ENCODE results near the gene EAF1.

GRCh38 chr3:15380980-15381890, 46.2 kb upstream of the EAF1 start:
- no peak for TF ChIP-seq CTCF (conservative IDR thresholded peaks at IDR 0.05; ENCODE audit: low read depth in 2 of 2)
- no peak for TF ChIP-seq POLR2AphosphoS5 (IDR thresholded peaks at IDR 0.05; ENCODE audit: low read depth)
- no peak for TF ChIP-seq JUNB (IDR thresholded peaks at IDR 0.05; ENCODE audit: unreplicated experiment)
- no peak for TF ChIP-seq REST (IDR thresholded peaks at IDR 0.05; ENCODE audit: unreplicated experiment)
- no peak for TF ChIP-seq NANOG (IDR thresholded peaks at IDR 0.05; ENCODE audit: borderline replicate concordance)
- no peak for TF ChIP-seq EZH2 (IDR thresholded peaks at IDR 0.05; ENCODE audit: low read depth, unreplicated experiment)
- TF ChIP-seq ZNF114 (CRISPR knock-in tag; IDR thresholded peaks at IDR 0.05): no peak
- no peak for TF ChIP-seq ZNF331 (CRISPR knock-in tag; IDR thresholded peaks at IDR 0.05; ENCODE audit: low read depth)
- TF ChIP-seq ETS1 (IDR thresholded peaks at IDR 0.05): no peak
- no peak for TF ChIP-seq EZH2phosphoT487 (IDR thresholded peaks at IDR 0.05; ENCODE audit: unreplicated experiment)
- no peak for TF ChIP-seq CREB1 (CRISPR knock-in tag; IDR thresholded peaks at IDR 0.05; ENCODE audit: low read depth)
- no peak for TF ChIP-seq STAT1 (IDR thresholded peaks at IDR 0.05; ENCODE audit: unreplicated experiment)
